Stomach (tissue), 9 donors: ENCODE data around the gene BATF. TPM values are rescaled to one million over a fixed set of nuclear protein-coding genes. Genes with fewer than 3 reads are reported as not detected.

Experiments
- DNase-seq, 2 donors: peaks; one replicate each; pipeline versions ENCODE4 v3.0.0 to v3.0.0-alpha.2; 2013 to 2019
- H3K27ac ChIP-seq, 5 donors: fragments of 200-600 bp in 4 of 5; sonication (generic) in 4 of 5; one replicate each; pipeline ENCODE4 v1.5.1; 2013 to 2019; ENCODE audit warnings: mild to moderate bottlenecking in 1 of 5, moderate library complexity in 1 of 5
- H3K27me3 ChIP-seq, 3 donors: fragments of 200-600 bp; sonication (generic); one replicate each; pipeline ENCODE4 v1.5.1; 2017 to 2019; ENCODE audit warnings: mixed run types in 1 of 3
- H3K36me3 ChIP-seq, 4 donors: fragments of 200-600 bp; sonication (generic); 1 replicate in 3 of 4; 2 replicates in 1 of 4; pipeline ENCODE4 v1.5.1; 2016 to 2019
- H3K4me1 ChIP-seq, 4 donors: fragments of 200-600 bp; sonication (generic); one replicate each; pipeline ENCODE4 v1.5.1; 2016 to 2019
- H3K4me3 ChIP-seq, 4 donors: fragments of 200-600 bp; sonication (generic) in 3 of 4; one replicate each; pipeline ENCODE4 v1.5.1; 2016 to 2019; ENCODE audit warnings: mild to moderate bottlenecking in 1 of 4
- H3K9me3 ChIP-seq, 4 donors: fragments of 200-600 bp; sonication (generic); one replicate each; pipeline ENCODE4 v1.5.1; 2016 to 2019
- CTCF ChIP-seq, 7 experiments: fragments of 450-650 bp in 4 of 7; fragments of 200-600 bp in 3 of 7; sonication (generic) in 3 of 7; IDR thresholded peaks; one replicate each; pipeline ENCODE4 v1.5.1; 2016 to 2019; ENCODE audit warnings: antibody characterized with exemption in 7 of 7, control low read depth in 2 of 7, mild to moderate bottlenecking in 1 of 7
- EP300 ChIP-seq: sonication (generic); formaldehyde crosslinking; IDR thresholded peaks from one replicate; pipeline ENCODE4 v1.6.1; 2017; ENCODE audit warnings: antibody characterized with exemption
- POLR2A ChIP-seq, 4 donors: fragments of 450-650 bp; IDR thresholded peaks; one replicate each; pipeline ENCODE4 v1.6.1; 2016; ENCODE audit warnings: antibody characterized with exemption in 4 of 4, control low read depth in 2 of 4, mild to moderate bottlenecking in 1 of 4, moderate library complexity in 1 of 4
- POLR2AphosphoS5 ChIP-seq, 3 donors: sonication (generic); formaldehyde crosslinking; IDR thresholded peaks; one replicate each; pipeline ENCODE4 v1.6.1; 2016; ENCODE audit warnings: antibody characterized with exemption in 3 of 3
- WGBS, 5 donors: extraction: QIAGEN DNeasy Blood & Tissue Kit in 3 of 5; methylation state at CpG; one replicate each; pipeline versions ENCODE4 v1.1.5 to v1.1.7; 2013 to 2018; 5-methylcytosine and 5-hydroxymethylcytosine counted together
- intact Hi-C: fragments of 100-400 bp; cut with DNase I; formaldehyde crosslinking; loops from one replicate; pipeline ENCODE4 v1.15.1; 2023; ENCODE audit warnings: low total_unique reads
- polyA plus RNA-seq, 3 donors: library from polyadenylated mRNA; stranded (reverse); fragments of 200-250 nt; gene quantifications; one replicate each; pipeline ENCODE4 v1.2.3, GENCODE V29; 2013
- total RNA-seq, 5 donors: library from RNA; depleted of rRNA; stranded (reverse); fragments of >200 nt; gene quantifications; one replicate each; pipeline versions ENCODE4 v1.1.0 to v1.2.3, GENCODE V29; 2014 to 2016
- donor health status: healthy with polysubstance abuse.
- donor health status: Bipolar disorder and iron deficiency.
- donor health status: healthy.

Gene BATF
- total and polyA plus RNA-seq, 8 donors, result 1.3 to 17.7 (median 7.4) TPM; not detected in 2

GRCh38 chr14:75518625-75519024 lies 3.6 kb upstream of the BATF start:
- H3K4me3 ChIP-seq, result no peak overlapping the region
- TF ChIP-seq EP300, result no peak
- TF ChIP-seq POLR2AphosphoS5 (IDR thresholded peaks at IDR 0.05), result no peak
- TF ChIP-seq CTCF (IDR thresholded peaks at IDR 0.05), result peak in 1 of 7 experiments; percentile 29
- H3K36me3 ChIP-seq, result no peaks in the 10 kb centered on the region
- no peak overlapping the region for H3K27ac ChIP-seq
- WGBS, 5 donors, result 62 to 82% (median 67%) methylated on average over 4 of the region's 4 CpGs
- DNase-seq, result peak in 1 of 2 donors; percentile 19
- H3K4me1 ChIP-seq, result peaks cover 0 to 25% (median 15%) of the 10 kb centered on the region in 4 donors
- no peaks in the 10 kb centered on the region for H3K9me3 ChIP-seq
- intact Hi-C loops, result no loop called here
- H3K27me3 ChIP-seq, result peaks cover 0 to 16% (median 0%) of the 10 kb centered on the region in 3 donors

DNA sequence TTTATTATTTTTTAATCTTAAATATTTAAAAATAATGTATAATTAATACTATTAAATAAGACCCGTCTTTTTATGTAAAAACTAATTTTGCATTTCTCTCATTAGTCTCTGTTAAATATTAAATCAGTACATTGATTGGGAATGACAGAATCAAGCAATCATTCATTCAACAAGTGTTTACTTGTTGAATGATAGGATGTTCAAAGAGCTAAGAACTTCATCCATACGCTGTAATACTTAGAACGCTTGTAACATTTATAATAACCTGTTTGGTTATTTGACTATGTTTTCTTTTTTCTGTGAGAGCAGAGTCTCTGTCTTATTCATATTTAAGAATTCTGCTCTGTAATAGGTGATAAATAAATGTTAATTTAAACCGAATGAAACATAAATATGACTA lies 2.9 kb upstream of the BATF start:
- H3K27ac ChIP-seq, result no peak overlapping the region
- peaks cover 0 to 21% (median 0%) of the 10 kb centered on the region in 3 donors for H3K27me3 ChIP-seq
- H3K4me3 ChIP-seq, result no peak overlapping the region
- TF ChIP-seq POLR2A (IDR thresholded peaks at IDR 0.05) (no peak), CTCF (IDR thresholded peaks at IDR 0.05) (no peak), EP300 (no peak), POLR2AphosphoS5 (IDR thresholded peaks at IDR 0.05) (no peak)
- 91 to 95% (median 93%) methylated on average over 4 of the region's 4 CpGs for WGBS, 5 donors
- peaks cover 0 to 31% (median 17%) of the 10 kb centered on the region in 4 donors for H3K4me1 ChIP-seq
- intact Hi-C loops, result no loop called here
- no peak for DNase-seq
- no peaks in the 10 kb centered on the region for H3K36me3 ChIP-seq
- no peaks in the 10 kb centered on the region for H3K9me3 ChIP-seq

DNA sequence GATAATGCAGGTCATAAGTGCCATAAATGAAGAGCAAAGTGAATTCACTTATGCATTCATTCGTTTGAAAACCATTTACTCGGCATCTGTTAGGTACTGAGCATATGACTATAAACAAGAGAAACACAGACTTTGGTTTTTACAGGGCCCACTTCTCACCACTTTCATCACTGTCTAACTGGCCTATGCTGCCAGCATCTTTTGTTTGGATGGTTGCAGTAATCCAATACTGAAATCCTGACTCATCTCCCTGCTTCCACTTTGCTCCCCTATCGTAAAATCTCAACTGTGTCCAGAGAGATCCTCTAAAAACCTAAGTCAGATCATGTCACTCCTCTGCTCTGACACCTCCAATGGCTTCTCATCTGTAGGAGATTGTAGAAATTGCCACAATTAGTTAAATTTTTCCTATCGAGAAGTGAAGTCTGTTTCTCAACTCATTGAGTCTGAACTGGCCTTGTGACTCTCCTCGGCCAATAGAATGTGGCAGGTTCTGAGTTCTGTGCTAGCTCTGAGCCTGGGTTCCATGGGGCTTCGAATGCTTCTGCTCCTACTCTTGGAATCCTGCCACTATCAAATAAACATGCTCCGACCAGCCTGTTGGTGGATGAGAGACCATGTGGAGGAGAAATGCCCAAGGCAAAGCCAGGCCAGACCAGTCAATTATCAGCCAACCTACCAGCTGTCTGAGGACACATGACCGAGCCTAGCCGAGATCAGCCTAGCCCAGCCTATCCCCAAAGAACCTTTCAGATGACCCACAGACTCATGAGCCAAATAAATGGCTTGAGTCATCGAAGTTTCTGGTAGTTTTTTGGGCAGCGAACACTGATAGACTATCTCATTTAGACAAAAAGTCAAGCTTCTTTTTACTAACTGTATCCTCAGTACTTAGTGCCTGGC lies 2.2 kb upstream of the BATF start:
- Histone ChIP-seq H3K27ac (no peak overlapping the region), H3K4me1 (peaks cover 0 to 31% (median 15%) of the 10 kb centered on the region in 4 donors), H3K27me3 (peaks cover 0 to 16% (median 0%) of the 10 kb centered on the region in 3 donors), H3K36me3 (no peaks in the 10 kb centered on the region), H3K9me3 (no peaks in the 10 kb centered on the region), H3K4me3 (no peak overlapping the region)
- WGBS, 5 donors, result 77 to 87% (median 79%) methylated on average over 11 of the region's 11 CpGs
- no peak for DNase-seq
- no peak for TF ChIP-seq POLR2AphosphoS5 (IDR thresholded peaks at IDR 0.05)
- intact Hi-C loops, result no loop called here

DNA sequence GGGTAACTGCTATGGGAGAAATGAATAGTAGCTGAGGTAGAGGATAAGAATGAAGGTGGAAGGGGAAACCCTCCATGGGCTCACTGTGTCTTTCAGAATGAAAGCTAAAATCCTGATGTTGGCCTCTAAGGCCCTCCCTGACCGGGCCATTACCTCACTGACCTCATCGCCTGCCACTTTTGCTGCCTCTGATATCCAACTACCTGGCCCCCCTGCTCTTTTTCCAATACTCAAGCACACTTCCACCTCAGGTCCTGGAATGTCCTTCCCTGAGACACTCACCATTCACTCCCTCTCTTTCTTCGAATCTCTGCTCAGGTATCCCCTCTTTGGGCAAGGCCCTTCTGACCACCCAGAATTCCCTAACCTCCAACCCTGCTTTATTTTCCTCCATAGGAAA lies 1.4 kb upstream of the BATF start:
- H3K27ac ChIP-seq, result peak overlapping the region in 3 of 5 donors; percentile 68 to 83 (median 73)
- intact Hi-C loops, result no loop called here

More for the DNA sequence above, 1.4 kb upstream of the BATF start:
- H3K36me3 ChIP-seq, result no peaks in the 10 kb centered on the region
- TF ChIP-seq EP300 (no peak), CTCF (IDR thresholded peaks at IDR 0.05) (no peak), POLR2A (IDR thresholded peaks at IDR 0.05) (no peak), POLR2AphosphoS5 (IDR thresholded peaks at IDR 0.05) (no peak)
- no peaks in the 10 kb centered on the region for H3K9me3 ChIP-seq
- peaks cover 0 to 16% (median 0%) of the 10 kb centered on the region in 3 donors for H3K27me3 ChIP-seq
- no peak for DNase-seq
- H3K4me1 ChIP-seq, result peaks cover 0 to 24% (median 11%) of the 10 kb centered on the region in 4 donors
- WGBS, 5 donors, result 86 to 100% (median 88%) methylated on average over 3 of the region's 3 CpGs
- H3K4me3 ChIP-seq, result no peak overlapping the region
